HG03159 (cell line): Measurements from ENCODE around the gene ZNF800.
A peak's percentile ranks its signal among the peaks of the same experiment; 100 is the strongest.

Source experiments
- ATAC-seq: cut with Tn5 transposase; IDR thresholded peaks from one replicate; pipeline ENCODE4 v1.9.1; 2021; ENCODE audit warnings: mild to moderate bottlenecking, moderate library complexity; ENCODE audit not compliant: unreplicated experiment

Gene ZNF800

DNA sequence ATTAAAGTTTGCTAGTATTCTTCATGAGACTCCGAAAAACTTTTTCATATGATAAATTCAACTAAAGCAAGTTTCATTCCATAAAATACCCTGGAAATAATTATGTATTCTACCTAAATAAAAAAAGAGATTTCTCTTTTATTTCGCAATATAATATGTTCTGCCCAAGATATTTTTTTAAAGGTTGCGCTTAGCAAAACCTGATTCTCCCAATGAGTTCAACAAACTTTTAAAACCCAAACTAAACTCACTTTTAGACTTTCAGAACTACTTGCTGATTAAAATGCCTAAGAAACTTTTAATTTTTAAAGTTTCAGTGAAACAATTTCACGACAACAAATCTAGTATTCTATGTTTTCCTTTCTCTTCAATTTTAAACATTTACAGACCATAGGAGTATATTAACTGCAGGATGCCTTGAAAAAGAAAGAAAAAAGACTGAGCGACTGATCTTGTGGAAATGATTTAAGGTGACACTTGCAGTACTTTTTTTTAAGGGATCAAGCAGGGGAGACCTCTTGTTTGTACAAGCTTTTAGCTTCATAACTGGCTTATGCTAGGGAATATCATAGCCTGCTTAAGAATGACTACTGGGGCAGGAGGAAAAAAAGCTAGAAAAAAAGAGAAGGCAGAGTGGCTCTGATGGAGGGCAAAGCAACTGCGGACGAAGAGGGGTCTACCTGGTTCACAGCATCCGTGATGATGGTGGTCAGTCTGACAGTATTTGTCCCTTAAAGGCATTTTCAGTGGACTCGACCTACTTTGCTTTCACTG is 1.5 kb downstream of the ZNF800 start:
- ATAC-seq = no peak

- ATAC-seq = no peak
These were observed 2.2 kb downstream of the ZNF800 start for GRCh38 chr7:127390186-127390816.

DNA sequence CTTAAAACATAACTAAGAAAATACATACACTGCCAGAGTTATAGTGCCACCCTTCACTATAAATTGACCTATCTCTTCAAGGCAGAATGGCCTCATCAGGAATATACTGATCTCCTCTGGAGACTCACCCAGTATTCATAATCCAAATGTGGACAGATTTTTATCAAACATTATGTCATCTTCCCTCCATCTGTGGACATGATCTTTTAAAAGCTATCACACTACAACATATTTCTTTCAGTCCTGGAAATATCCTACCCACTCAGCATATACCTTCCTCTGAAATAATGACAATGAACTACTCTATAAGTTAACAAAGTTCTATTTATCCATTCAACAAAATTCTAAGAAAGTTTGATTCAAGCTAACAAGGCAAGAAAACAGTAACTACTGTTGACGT is 3.2 kb downstream of the ZNF800 start:
- ATAC-seq = no peak

DNA sequence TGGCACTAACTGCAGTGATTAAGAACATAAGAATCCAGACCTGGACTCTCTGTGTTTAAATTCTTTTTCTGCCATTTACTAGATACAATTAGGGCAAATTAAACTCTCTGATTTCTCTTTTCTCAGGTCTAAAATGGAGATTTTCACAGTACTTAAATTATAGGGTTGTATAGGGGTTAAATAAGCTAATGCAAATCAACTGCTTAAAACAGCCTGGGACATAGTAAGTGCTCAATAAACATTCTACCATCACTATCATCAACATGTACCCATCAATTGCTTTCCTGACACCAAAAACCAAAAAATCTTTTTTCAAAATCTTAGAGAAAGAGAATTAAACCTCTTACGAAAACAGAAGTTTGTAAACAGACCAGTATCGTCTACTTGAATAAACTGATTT is 4.5 kb downstream of the ZNF800 start:
- ATAC-seq = no peak

DNA sequence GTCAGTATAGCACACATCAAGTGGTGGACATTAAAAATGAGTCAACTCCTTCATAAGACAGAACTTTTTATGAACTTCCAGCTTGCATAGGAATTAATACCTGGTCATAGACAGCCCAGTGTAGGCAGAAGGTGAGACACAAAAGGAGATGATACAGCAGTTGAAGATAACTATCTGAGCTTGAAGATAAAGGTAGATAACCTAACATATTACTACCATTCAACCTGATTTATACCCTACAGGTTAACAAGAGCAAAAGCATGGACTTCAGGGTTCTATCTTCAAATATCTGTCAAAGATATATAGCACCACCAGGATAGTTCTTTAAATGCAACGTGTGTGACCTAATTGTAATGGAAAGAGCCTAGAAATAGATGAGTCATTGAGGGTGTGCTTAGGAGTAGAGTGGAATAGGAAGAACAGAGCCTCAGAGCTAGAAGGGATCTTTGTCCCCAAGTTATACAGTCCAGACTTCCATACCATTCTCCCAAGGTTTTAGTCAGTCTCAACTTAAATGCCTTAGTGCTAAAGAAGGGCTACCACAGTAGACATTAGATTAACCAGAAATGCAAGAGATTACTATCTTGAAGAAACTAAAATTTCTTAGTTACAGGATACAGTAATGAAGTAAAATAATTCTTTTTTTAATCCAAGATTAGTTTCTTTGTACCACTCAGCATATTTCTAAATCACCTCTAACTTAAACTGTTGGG is 9.2 kb downstream of the ZNF800 start:
- ATAC-seq = no peak

DNA sequence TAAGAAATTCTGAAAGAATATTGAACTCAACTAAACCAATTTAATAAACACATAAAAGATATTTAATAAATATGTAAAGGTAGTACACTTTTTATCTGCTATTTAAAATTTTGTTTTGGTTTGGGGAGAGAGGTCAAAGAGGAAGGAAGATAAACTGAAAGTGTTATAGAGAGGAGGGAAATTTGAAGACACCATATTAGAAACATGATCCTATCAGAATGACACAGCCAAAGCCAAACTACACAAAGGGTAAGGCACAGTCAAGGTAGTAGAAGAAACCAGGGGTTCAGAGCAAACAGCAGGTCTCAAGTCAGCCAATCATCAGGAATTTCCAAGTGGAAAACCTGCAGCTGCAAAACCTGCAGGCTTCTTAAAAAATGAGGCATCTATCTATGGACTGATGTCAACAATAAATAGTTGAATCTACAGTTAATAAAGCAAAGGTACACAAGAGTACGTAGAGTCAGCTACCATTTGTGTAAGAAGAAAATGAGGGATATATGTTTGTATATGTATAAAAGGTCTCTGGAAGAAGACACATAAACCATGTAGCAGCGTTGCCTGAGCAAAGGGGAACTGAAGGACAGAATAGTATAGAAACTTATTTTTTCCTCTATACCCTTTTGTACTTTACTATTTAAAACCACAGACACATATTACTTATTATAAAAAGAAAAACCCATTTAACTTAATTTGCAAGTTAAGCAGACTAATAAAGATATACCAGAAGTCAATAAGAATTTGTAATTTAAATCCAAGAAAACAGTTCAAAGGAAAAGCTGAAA is 10.0 kb downstream of the ZNF800 start:
- ATAC-seq = peak; percentile 47

DNA sequence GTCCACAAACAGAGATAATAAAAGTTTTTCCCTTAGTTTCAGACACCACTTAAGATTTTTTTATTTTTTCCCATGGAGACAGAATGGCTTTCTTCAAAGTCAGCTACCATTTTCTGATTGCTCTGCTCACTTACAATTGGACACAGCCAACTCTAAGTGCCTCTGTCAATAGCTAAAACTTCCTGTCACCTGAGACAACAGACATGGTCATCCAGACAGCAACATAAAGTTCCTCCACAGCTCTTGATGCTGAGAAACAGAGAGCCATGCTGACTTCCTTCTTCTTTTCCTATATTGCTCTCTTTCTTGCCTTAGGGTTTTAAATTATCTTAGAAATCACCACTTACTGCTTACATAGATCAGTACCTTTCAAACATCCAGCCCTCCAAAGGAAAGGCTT is 12.0 kb downstream of the ZNF800 start:
- no peak for ATAC-seq

- no peak for ATAC-seq
These were observed 12.9 kb downstream of the ZNF800 start for GRCh38 chr7:127379642-127380041.

GRCh38 chr7:127378537-127378936 is 14.0 kb downstream of the ZNF800 start:
- no peak for ATAC-seq

- ATAC-seq = no peak
These were observed 15.1 kb downstream of the ZNF800 start for GRCh38 chr7:127377425-127377824.

GRCh38 chr7:127375631-127376030 is 16.9 kb downstream of the ZNF800 start:
- no peak for ATAC-seq

DNA sequence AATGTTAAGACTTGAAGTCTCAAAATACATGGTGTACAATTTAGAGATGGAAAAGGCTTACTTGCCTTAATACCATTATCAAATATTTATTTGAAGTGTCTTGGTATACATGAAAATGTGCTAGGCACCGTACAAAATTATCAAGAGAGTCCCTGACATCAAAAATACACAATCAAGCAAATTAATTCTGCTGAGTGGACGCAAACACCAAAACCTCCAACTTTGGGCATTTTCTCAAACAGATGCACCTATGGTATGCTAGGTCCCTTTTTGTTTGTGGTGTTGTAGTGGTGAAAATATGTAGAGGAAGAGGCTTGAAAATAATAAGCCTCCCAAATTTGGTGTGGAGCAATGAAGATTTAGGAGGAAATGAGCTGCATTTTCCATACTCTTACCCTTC is 24.8 kb downstream of the ZNF800 start:
- no peak for ATAC-seq

GRCh38 chr7:127366680-127367079 is 25.8 kb downstream of the ZNF800 start:
- ATAC-seq = no peak

DNA sequence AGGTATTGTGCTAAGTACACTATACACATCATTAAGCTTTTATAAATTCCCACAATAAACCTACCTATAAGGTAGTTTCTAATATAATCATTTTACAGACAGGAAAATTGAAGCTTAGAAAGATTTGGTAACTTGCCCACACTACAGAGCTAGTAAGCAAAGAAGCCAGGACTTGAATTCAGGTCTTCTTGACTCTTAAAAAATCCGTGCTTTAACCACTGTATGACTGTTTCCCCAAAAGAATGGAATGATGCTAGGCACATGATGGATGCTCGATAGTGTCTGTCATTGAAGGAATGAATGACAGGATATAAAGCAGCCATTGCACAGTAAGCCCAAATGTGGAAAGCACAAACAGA is 26.6 kb downstream of the ZNF800 start:
- no peak for ATAC-seq

GRCh38 chr7:127365164-127365956 is 27.1 kb downstream of the ZNF800 start:
- ATAC-seq = no peak

- no peak for ATAC-seq
These were observed 30.0 kb downstream of the ZNF800 start for GRCh38 chr7:127362364-127363027.

GRCh38 chr7:127361736-127362135 is 30.8 kb downstream of the ZNF800 start:
- no peak for ATAC-seq

DNA sequence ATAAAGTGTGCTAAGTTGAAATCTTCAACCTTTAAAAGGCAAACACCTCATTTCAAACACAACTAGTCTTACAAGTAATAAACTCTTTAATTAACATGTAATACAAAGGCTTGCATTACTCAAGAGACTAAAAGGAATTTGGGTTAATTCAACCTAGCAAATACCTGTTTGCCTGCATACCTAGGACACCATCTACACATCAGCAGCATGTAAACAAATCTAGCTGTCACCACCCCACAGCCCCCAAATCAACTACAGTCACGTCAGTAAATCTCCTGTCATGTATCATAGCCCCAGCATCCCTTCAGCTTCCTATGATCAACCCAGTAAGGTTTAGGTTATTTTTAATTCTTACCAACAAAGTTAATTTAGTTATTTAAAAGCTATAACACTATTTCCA is 33.5 kb downstream of the ZNF800 start:
- ATAC-seq = no peak

GRCh38 chr7:127353897-127354296 is 38.6 kb downstream of the ZNF800 start:
- ATAC-seq = no peak

DNA sequence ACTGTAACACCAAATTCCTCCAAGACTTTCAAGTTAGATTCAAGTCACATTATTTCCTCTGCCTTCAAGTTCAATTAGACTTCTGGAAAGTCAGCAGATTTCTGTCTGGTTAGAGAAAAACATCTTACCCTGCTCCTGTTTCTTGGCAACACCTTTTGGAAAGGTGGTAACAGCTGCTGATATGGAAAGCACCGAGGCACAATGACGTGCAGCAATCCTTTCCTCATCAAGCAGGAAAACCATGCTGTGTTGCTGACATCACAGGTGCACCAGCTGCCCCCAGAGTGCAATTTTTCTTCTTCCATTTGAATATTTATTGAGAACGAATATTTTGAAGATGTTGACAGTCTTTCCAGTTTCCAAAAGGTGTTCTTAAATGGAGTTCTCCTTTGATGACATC is 41.9 kb downstream of the ZNF800 start:
- no peak for ATAC-seq
